Lung (tissue), 12 donors: ENCODE results near the gene SPAG17. TPM values are rescaled to one million over a fixed set of nuclear protein-coding genes. Genes with fewer than 3 reads are reported as not detected.

Source experiments
- ATAC-seq: fragments of 200-7000 bp; cut with Tn5 transposase; one replicate; pipeline ENCODE4 v1.9.1; 2020; ENCODE audit warnings: moderate number of reproducible peaks; ENCODE audit not compliant: insufficient read depth, low FRiP score
- DNase-seq, 3 donors: peaks; one replicate each; pipeline ENCODE4 v3.0.0-alpha.2; 2013 to 2017
- H3K27ac ChIP-seq, 2 donors: one replicate each; pipeline ENCODE4 v1.5.1; 2013; ENCODE audit warnings: mild to moderate bottlenecking in 2 of 2, moderate library complexity in 2 of 2, control low read depth in 1 of 2, inconsistent platforms in 1 of 2, low read depth in 1 of 2, low read length in 1 of 2
- H3K27me3 ChIP-seq, 3 donors: one replicate each; pipeline ENCODE4 v1.5.1; 2013; ENCODE audit warnings: low read length in 2 of 3; ENCODE audit not compliant: control insufficient read depth in 3 of 3, insufficient read depth in 3 of 3
- H3K36me3 ChIP-seq, 4 donors: one replicate each; pipeline ENCODE4 v1.5.1; 2013; ENCODE audit warnings: low read length in 4 of 4, mild to moderate bottlenecking in 1 of 4, moderate library complexity in 1 of 4; ENCODE audit not compliant: control insufficient read depth in 4 of 4, insufficient read depth in 4 of 4
- H3K4me1 ChIP-seq, 5 donors: one replicate each; pipeline ENCODE4 v1.5.1; 2013; ENCODE audit warnings: low read length in 5 of 5, mild to moderate bottlenecking in 2 of 5, moderate library complexity in 1 of 5; ENCODE audit not compliant: control insufficient read depth in 5 of 5, insufficient read depth in 5 of 5
- H3K4me3 ChIP-seq: one replicate; pipeline ENCODE4 v1.5.1; 2013; ENCODE audit warnings: mild to moderate bottlenecking, control low read depth, moderate library complexity
- H3K9ac ChIP-seq, 2 donors: one replicate each; pipeline ENCODE4 v1.5.1; 2013; ENCODE audit warnings: low read length in 2 of 2, control low read depth in 1 of 2; ENCODE audit not compliant: insufficient read depth in 1 of 2
- H3K9me3 ChIP-seq, 4 donors: one replicate each; pipeline ENCODE4 v1.5.1; 2013; ENCODE audit warnings: low read length in 3 of 4, mild to moderate bottlenecking in 1 of 4, moderate library complexity in 1 of 4; ENCODE audit not compliant: control insufficient read depth in 4 of 4, insufficient read depth in 3 of 4
- CTCF ChIP-seq: IDR thresholded peaks from 2 replicates; pipeline ENCODE4 v1.5.1; 2012; ENCODE audit warnings: mild to moderate bottlenecking; ENCODE audit errors: control extremely low read depth, extremely low read depth
- WGBS, 2 donors: extraction: QIAGEN DNeasy Blood & Tissue Kit; methylation state at CpG; one replicate each; pipeline ENCODE4 v1.1.7; 2013; 5-methylcytosine and 5-hydroxymethylcytosine counted together
- polyA plus RNA-seq, 2 donors: library from polyadenylated mRNA; stranded (reverse); fragments of 200-250 nt; gene quantifications; one replicate each; pipeline ENCODE4 v1.2.1, GENCODE V29; 2013
- total RNA-seq, 2 donors: library from RNA; depleted of rRNA in 1 of 2; stranded (reverse); fragments of >200 nt in 1 of 2; gene quantifications; one replicate each; pipeline ENCODE4 v1.2.1, GENCODE V29; 2014 to 2021
- donor health status: control.
- donor health status: control.
- donor health status: Bipolar disorder and iron deficiency.
- donor health status: healthy.
- donor health status: DM: yes; HTN: yes; CAD: no.

The SPAG17 gene
- total and polyA plus RNA-seq, 4 donors: 3.3 to 40.0 (median 12.4) TPM

- Histone ChIP-seq H3K27ac (no peak overlapping the region), H3K27me3 (no peaks in the 10 kb centered on the region), H3K9ac (no peak overlapping the region), H3K4me1 (no peaks in the 10 kb centered on the region), H3K4me3 (no peak overlapping the region), H3K9me3 (no peaks in the 10 kb centered on the region), H3K36me3 (no peaks in the 10 kb centered on the region)
- DNase-seq (no peak), ATAC-seq (no peak)
- TF ChIP-seq CTCF: no peak
Observed at GRCh38 chr1:118013938-118014337, 171.1 kb downstream of the SPAG17 start.

GRCh38 chr1:118013336-118013735, 171.7 kb downstream of the SPAG17 start:
- TF ChIP-seq CTCF: no peak
- Histone ChIP-seq H3K27ac (no peak overlapping the region), H3K36me3 (no peaks in the 10 kb centered on the region), H3K4me1 (no peaks in the 10 kb centered on the region), H3K4me3 (no peak overlapping the region), H3K27me3 (no peaks in the 10 kb centered on the region), H3K9ac (no peak overlapping the region), H3K9me3 (no peaks in the 10 kb centered on the region)
- no peak for ATAC-seq
- WGBS, 2 donors: 90 to 94% methylated on average over 6 of the region's 6 CpGs
- DNase-seq: no peak

GRCh38 chr1:118012515-118013124, 172.4 kb downstream of the SPAG17 start:
- no peak for TF ChIP-seq CTCF
- Histone ChIP-seq H3K36me3 (no peaks in the 10 kb centered on the region), H3K9me3 (no peaks in the 10 kb centered on the region), H3K4me3 (no peak overlapping the region), H3K27ac (no peak overlapping the region), H3K27me3 (no peaks in the 10 kb centered on the region), H3K4me1 (no peaks in the 10 kb centered on the region), H3K9ac (no peak overlapping the region)
- DNase-seq (no peak), ATAC-seq (no peak)
- WGBS, 2 donors: 95% methylated on average over 6 of the region's 6 CpGs

- Histone ChIP-seq H3K4me1 (peaks cover 0 to 1% (median 0%) of the 10 kb centered on the region in 5 donors), H3K36me3 (no peaks in the 10 kb centered on the region), H3K27me3 (no peaks in the 10 kb centered on the region), H3K9me3 (peaks cover 0 to 4% (median 0%) of the 10 kb centered on the region in 4 donors), H3K9ac (no peak overlapping the region), H3K27ac (no peak overlapping the region), H3K4me3 (no peak overlapping the region)
- TF ChIP-seq CTCF: no peak
- DNase-seq (no peak), ATAC-seq (no peak)
- WGBS, 2 donors: 94 to 96% methylated on average over 7 of the region's 7 CpGs
Observed at GRCh38 chr1:118008011-118008410, 177.0 kb downstream of the SPAG17 start.
